Stimulated activated CD4-positive, alpha-beta T cell treated with anti-CD3 and anti-CD28 coated beads, Interleukin-1b, Interleukin-23, amount 100 ng/mL, for 1 hour (primary cell): ENCODE results near the gene ZFP62.
"Not testable (repeated sequence)": the region's sequence is repeated elsewhere in the genome, so short reads cannot be mapped to it uniquely, and the experiment has no call there.

Source experiments
- DNase-seq, 2 donors: peaks; one replicate each; pipeline ENCODE4 v3.0.0-alpha.2; 2020; ENCODE audit warnings: low read depth in 2 of 2

The ZFP62 gene

GRCh38 chr5:180830253-180831138 lies 30.6 kb downstream of the ZFP62 start:
- DNase-seq: peak; percentile 21 to 23

- DNase-seq: no peak
Observed at GRCh38 chr5:180829726-180830125, 31.4 kb downstream of the ZFP62 start.

GRCh38 chr5:180828756-180829531 lies 32.1 kb downstream of the ZFP62 start:
- DNase-seq: not testable (repeated sequence)

GRCh38 chr5:180827374-180827773 lies 33.7 kb downstream of the ZFP62 start:
- DNase-seq: not testable (repeated sequence)

GRCh38 chr5:180825768-180826525 lies 35.1 kb downstream of the ZFP62 start:
- DNase-seq: no peak

- DNase-seq: no peak
Observed at GRCh38 chr5:180824630-180825476, 36.2 kb downstream of the ZFP62 start.

GRCh38 chr5:180823940-180824629 lies 37.0 kb downstream of the ZFP62 start:
- no peak for DNase-seq

GRCh38 chr5:180823346-180823745 lies 37.7 kb downstream of the ZFP62 start:
- no peak for DNase-seq

- no peak for DNase-seq
Observed at GRCh38 chr5:180821538-180821937, 39.5 kb downstream of the ZFP62 start.

- no peak for DNase-seq
Observed at GRCh38 chr5:180820788-180821321, 40.2 kb downstream of the ZFP62 start.

- no peak for DNase-seq
Observed at GRCh38 chr5:180818677-180819341, 42.3 kb downstream of the ZFP62 start.

- no peak for DNase-seq
Observed at GRCh38 chr5:180817893-180818674, 43.0 kb downstream of the ZFP62 start.

GRCh38 chr5:180816608-180817534 lies 44.2 kb downstream of the ZFP62 start:
- no peak for DNase-seq

GRCh38 chr5:180815293-180815917 lies 45.7 kb downstream of the ZFP62 start:
- DNase-seq: no peak

GRCh38 chr5:180813420-180813819 lies 47.7 kb downstream of the ZFP62 start:
- DNase-seq: no peak

- DNase-seq: no peak
Observed at GRCh38 chr5:180811623-180812124, 49.4 kb downstream of the ZFP62 start.

GRCh38 chr5:180810959-180811622 lies 50.0 kb downstream of the ZFP62 start:
- DNase-seq: no peak
